Activated naive CD4-positive, alpha-beta T cell treated with anti-CD3 and anti-CD28 coated beads, Interleukin-2, amount 50 U/mL, for 16 hours (primary cell): Measurements from ENCODE around the gene APBB1.
"Not testable (repeated sequence)": the region's sequence is repeated elsewhere in the genome, so short reads cannot be mapped to it uniquely, and the experiment has no call there.

Experiments
- DNase-seq: peaks from one replicate; pipeline ENCODE4 v3.0.0-alpha.2; 2020

APBB1 gene

GRCh38 chr11:6415797-6416196, 3.1 kb downstream of the APBB1 start:
- no peak for DNase-seq

GRCh38 chr11:6414874-6415328, 4.0 kb downstream of the APBB1 start:
- no peak for DNase-seq

GRCh38 chr11:6413791-6414201, 5.1 kb downstream of the APBB1 start:
- peak; percentile 80 for DNase-seq

GRCh38 chr11:6411594-6412031, 7.3 kb downstream of the APBB1 start:
- DNase-seq, result no peak

- no peak for DNase-seq
These were observed 8.0 kb downstream of the APBB1 start for GRCh38 chr11:6410695-6411430.

GRCh38 chr11:6406370-6406769, 12.5 kb downstream of the APBB1 start:
- no peak for DNase-seq

GRCh38 chr11:6405846-6406245, 13.0 kb downstream of the APBB1 start:
- DNase-seq, result no peak

GRCh38 chr11:6405052-6405667, 13.7 kb downstream of the APBB1 start:
- no peak for DNase-seq

GRCh38 chr11:6404342-6405051, 14.4 kb downstream of the APBB1 start:
- no peak for DNase-seq

- DNase-seq, result no peak
These were observed 15.4 kb downstream of the APBB1 start for GRCh38 chr11:6403539-6403938.

- peak; percentile 50 for DNase-seq
These were observed 16.3 kb downstream of the APBB1 start for GRCh38 chr11:6402561-6402981.

GRCh38 chr11:6402061-6402470, 16.8 kb downstream of the APBB1 start:
- DNase-seq, result no peak

- no peak for DNase-seq
These were observed 17.4 kb downstream of the APBB1 start for GRCh38 chr11:6401464-6401863.

- DNase-seq, result no peak
These were observed 18.2 kb downstream of the APBB1 start for GRCh38 chr11:6400431-6401345.

GRCh38 chr11:6397636-6398035, 21.3 kb downstream of the APBB1 start:
- DNase-seq, result no peak

GRCh38 chr11:6397156-6397555, 21.7 kb downstream of the APBB1 start:
- no peak for DNase-seq

- DNase-seq, result no peak
These were observed 23.3 kb downstream of the APBB1 start for GRCh38 chr11:6395470-6396060.

- DNase-seq, result no peak
These were observed 24.8 kb downstream of the APBB1 start for GRCh38 chr11:6393989-6394670.

- DNase-seq, result not testable (repeated sequence)
These were observed 26.6 kb downstream of the APBB1 start for GRCh38 chr11:6392251-6392650.

GRCh38 chr11:6391537-6392134, 27.3 kb downstream of the APBB1 start:
- no peak for DNase-seq
